HepG2 (cell line): ENCODE results near the gene CCBE1. TPM values are rescaled to one million over a fixed set of nuclear protein-coding genes. Genes with fewer than 3 reads are reported as not detected.

ENCODE experiments used
- BCL6 ChIP-seq: IDR thresholded peaks from 2 replicates; pipeline ENCODE4 v1.6.1; 2016; ENCODE audit warnings: missing genetic modification reagents, missing compliant biosample characterization
- CBX1 ChIP-seq: IDR thresholded peaks from one replicate; pipeline ENCODE4 v1.6.1; 2016; ENCODE audit warnings: antibody characterized with exemption, low read depth
- CC2D1A ChIP-seq: sonication (generic); formaldehyde crosslinking; IDR thresholded peaks from 2 replicates; pipeline ENCODE4 v1.8.1; 2023; ENCODE audit warnings: mild to moderate bottlenecking, missing genetic modification reagents
- HOXA5 ChIP-seq: sonication (generic); formaldehyde crosslinking; IDR thresholded peaks from 2 replicates; pipeline ENCODE4 v1.4.0; 2020; ENCODE audit warnings: missing genetic modification reagents
- KAT8 ChIP-seq: IDR thresholded peaks from 2 replicates; pipeline ENCODE4 v1.6.1; 2016; ENCODE audit warnings: missing genetic modification reagents, missing compliant biosample characterization
- KDM2A ChIP-seq: sonication (generic); formaldehyde crosslinking; IDR thresholded peaks from 2 replicates; pipeline ENCODE4 v1.4.0; 2020; ENCODE audit warnings: low read depth, missing genetic modification reagents, borderline replicate concordance
- KDM6A ChIP-seq: IDR thresholded peaks from 2 replicates; pipeline ENCODE4 v1.6.1; 2016; ENCODE audit warnings: low read depth
- KLF16 ChIP-seq, 2 experiments: sonication (generic) in 1 of 2; formaldehyde crosslinking in 1 of 2; IDR thresholded peaks; 2 replicates each; pipeline versions ENCODE4 v1.6.1 to v1.8.0; 2016 to 2023; ENCODE audit warnings: missing genetic modification reagents in 2 of 2, missing compliant biosample characterization in 1 of 2
- MNT ChIP-seq: fragments of 450-650 bp; IDR thresholded peaks from 2 replicates; pipeline ENCODE4 v1.6.1; 2016
- NR2C2 ChIP-seq: sonication (generic); formaldehyde crosslinking; IDR thresholded peaks from 2 replicates; pipeline ENCODE4 v1.4.0; 2020; ENCODE audit warnings: missing genetic modification reagents, mild to moderate bottlenecking, moderate library complexity, borderline replicate concordance
- PAWR ChIP-seq: sonication (generic); formaldehyde crosslinking; IDR thresholded peaks from 2 replicates; pipeline ENCODE4 v1.4.0; 2020; ENCODE audit warnings: missing genetic modification reagents, mild to moderate bottlenecking, borderline replicate concordance
- RFXANK ChIP-seq: IDR thresholded peaks from 2 replicates; pipeline ENCODE4 v1.6.1; 2016
- RFXAP ChIP-seq: sonication (generic); formaldehyde crosslinking; IDR thresholded peaks from 2 replicates; pipeline ENCODE4 v1.4.0; 2020; ENCODE audit warnings: missing genetic modification reagents, borderline replicate concordance
- TBX2 ChIP-seq: sonication (generic); formaldehyde crosslinking; IDR thresholded peaks from 2 replicates; pipeline ENCODE4 v1.5.0; 2020; ENCODE audit warnings: missing genetic modification reagents, mild to moderate bottlenecking, borderline replicate concordance
- ZMAT3 ChIP-seq: sonication (generic); formaldehyde crosslinking; conservative IDR thresholded peaks from 2 replicates; pipeline ENCODE4 v1.7.0; 2021; ENCODE audit warnings: missing genetic modification reagents
- ZNF12 ChIP-seq: sonication (generic); formaldehyde crosslinking; IDR thresholded peaks from 2 replicates; pipeline ENCODE4 v1.5.0; 2020; ENCODE audit warnings: missing genetic modification reagents
- ZNF639 ChIP-seq: conservative IDR thresholded peaks from 2 replicates; pipeline ENCODE4 v1.6.1; 2018; ENCODE audit warnings: missing genetic modification reagents
- ZSCAN5A ChIP-seq: sonication (generic); formaldehyde crosslinking; IDR thresholded peaks from 2 replicates; pipeline ENCODE4 v1.8.0; 2022; ENCODE audit warnings: mild to moderate bottlenecking, missing genetic modification reagents, borderline replicate concordance
- polyA plus RNA-seq, 8 experiments: library from polyadenylated mRNA; depleted of rRNA in 3 of 8; stranded (reverse) in 7 of 8; unstranded in 1 of 8; fragments of >200 nt; fragmentation: Illumina TruSeq in 4 of 8; extraction: Trizol in 4 of 8; gene quantifications; 2 replicates each; pipeline versions ENCODE4 v1.2.1 to v1.2.3, GENCODE V29; 2011 to 2016; ENCODE audit warnings: low read depth in 4 of 8, missing spikeins in 1 of 8, mixed read lengths in 1 of 8; ENCODE audit not compliant: insufficient read depth in 1 of 8
- total RNA-seq, 5 experiments: library from RNA; depleted of rRNA; stranded (reverse); fragments of >200 nt; fragmentation: Illumina TruSeq; extraction: Trizol; gene quantifications; 2 replicates each; pipeline ENCODE4 v1.2.3, GENCODE V29; 2016; ENCODE audit warnings: low read depth in 1 of 5
- TF ChIP-seq, protein P1 (sequence below): sonication (generic); formaldehyde crosslinking; IDR thresholded peaks from 2 replicates; pipeline ENCODE4 v1.5.0; 2020; ENCODE audit warnings: mild to moderate bottlenecking, missing genetic modification reagents
- TF ChIP-seq, protein P2 (sequence below): sonication (generic); formaldehyde crosslinking; IDR thresholded peaks from 2 replicates; pipeline ENCODE4 v1.5.0; 2020; ENCODE audit warnings: mild to moderate bottlenecking, missing genetic modification reagents

Gene CCBE1
- total and polyA plus RNA-seq, 2 of the 13 experiments (the other 11 are each of a cell fraction or from before 2014, with no cell fraction given) = not detected

DNA sequence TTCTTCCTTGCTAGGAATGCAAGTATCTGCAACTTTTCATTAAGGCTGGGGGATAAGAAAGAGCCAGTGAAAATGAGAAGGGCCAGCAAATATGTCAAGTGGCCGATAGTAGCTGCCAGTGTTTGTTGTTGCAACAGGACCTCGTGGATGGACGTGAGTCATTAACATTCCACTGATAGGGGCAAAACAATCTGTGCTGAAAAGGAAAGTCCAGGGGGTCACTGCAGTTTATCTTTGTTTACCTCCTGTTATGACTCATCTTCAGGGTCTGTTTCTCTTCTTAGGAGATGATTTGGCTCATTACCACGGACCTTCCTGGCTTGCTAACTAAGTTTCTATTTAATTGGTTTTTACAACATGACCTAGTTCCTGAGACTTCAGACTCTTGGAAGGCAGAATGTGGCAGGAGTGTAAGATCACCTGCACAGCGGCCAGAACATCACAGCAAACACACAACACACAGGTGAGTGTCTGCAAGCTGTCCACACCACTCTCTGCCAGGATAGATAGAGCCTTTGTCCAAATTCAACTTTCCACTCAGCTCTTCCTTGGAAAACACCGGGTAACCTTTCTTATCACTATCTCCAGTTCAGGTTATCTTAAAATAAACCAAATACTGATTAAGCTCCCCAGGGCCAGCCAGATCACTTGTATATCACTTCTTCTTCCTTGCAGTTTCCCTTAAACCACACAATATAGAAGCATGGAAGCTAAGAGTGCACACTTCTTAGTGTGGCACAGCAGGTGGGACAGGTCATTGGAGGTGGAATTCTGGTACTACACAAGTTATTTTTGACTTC, 180.7 kb downstream of the CCBE1 start (continued):
- TF ChIP-seq HOXA5 (no peak), KAT8 (CRISPR knock-in tag) (0 out of 2 replicates have a peak, but pooled peaks have one; percentile 28), KDM6A (0 out of 2 replicates have a peak, but pooled peaks have one; percentile 38), NR2C2 (no peak; the same call in 1 of the 2 replicates), RFXAP (CRISPR knock-in tag) (no peak), ZNF639 (0 out of 2 replicates have a peak, but pooled peaks have one; percentile 31), RFXANK (no peak), MNT (peak; percentile 78), KDM2A (CRISPR knock-in tag) (0 out of 2 replicates have a peak, but pooled peaks have one; percentile 45), ZSCAN5A (CRISPR knock-in tag) (0 out of 2 replicates have a peak, but pooled peaks have one; percentile 24), PAWR (CRISPR knock-in tag) (no peak), ZMAT3 (CRISPR knock-in tag) (no peak), CBX1 (no peak), CC2D1A (CRISPR knock-in tag) (no peak), KLF16 (CRISPR knock-in tag; IDR thresholded peaks at IDR 0.05) (peak in 1 of 2 experiments; percentile 65; a peak in 1 of 4 replicates), BCL6 (CRISPR knock-in tag) (peak; percentile 84), TBX2 (CRISPR knock-in tag) (peak; percentile 92), ZNF12 (CRISPR knock-in tag) (peak; percentile 57; the same call in 1 of the 2 replicates)
- TF ChIP-seq, protein P1, sequence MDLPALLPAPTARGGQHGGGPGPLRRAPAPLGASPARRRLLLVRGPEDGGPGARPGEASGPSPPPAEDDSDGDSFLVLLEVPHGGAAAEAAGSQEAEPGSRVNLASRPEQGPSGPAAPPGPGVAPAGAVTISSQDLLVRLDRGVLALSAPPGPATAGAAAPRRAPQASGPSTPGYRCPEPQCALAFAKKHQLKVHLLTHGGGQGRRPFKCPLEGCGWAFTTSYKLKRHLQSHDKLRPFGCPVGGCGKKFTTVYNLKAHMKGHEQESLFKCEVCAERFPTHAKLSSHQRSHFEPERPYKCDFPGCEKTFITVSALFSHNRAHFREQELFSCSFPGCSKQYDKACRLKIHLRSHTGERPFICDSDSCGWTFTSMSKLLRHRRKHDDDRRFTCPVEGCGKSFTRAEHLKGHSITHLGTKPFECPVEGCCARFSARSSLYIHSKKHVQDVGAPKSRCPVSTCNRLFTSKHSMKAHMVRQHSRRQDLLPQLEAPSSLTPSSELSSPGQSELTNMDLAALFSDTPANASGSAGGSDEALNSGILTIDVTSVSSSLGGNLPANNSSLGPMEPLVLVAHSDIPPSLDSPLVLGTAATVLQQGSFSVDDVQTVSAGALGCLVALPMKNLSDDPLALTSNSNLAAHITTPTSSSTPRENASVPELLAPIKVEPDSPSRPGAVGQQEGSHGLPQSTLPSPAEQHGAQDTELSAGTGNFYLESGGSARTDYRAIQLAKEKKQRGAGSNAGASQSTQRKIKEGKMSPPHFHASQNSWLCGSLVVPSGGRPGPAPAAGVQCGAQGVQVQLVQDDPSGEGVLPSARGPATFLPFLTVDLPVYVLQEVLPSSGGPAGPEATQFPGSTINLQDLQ = no peak
- TF ChIP-seq, protein P2, sequence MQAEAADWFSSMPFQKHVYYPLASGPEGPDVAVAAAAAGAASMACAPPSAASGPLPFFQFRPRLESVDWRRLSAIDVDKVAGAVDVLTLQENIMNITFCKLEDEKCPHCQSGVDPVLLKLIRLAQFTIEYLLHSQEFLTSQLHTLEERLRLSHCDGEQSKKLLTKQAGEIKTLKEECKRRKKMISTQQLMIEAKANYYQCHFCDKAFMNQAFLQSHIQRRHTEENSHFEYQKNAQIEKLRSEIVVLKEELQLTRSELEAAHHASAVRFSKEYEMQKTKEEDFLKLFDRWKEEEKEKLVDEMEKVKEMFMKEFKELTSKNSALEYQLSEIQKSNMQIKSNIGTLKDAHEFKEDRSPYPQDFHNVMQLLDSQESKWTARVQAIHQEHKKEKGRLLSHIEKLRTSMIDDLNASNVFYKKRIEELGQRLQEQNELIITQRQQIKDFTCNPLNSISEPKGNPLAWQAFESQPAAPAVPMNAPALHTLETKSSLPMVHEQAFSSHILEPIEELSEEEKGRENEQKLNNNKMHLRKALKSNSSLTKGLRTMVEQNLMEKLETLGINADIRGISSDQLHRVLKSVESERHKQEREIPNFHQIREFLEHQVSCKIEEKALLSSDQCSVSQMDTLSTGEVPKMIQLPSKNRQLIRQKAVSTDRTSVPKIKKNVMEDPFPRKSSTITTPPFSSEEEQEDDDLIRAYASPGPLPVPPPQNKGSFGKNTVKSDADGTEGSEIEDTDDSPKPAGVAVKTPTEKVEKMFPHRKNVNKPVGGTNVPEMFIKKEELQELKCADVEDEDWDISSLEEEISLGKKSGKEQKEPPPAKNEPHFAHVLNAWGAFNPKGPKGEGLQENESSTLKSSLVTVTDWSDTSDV = no peak
